GM20000 (cell line): ENCODE measurements around the gene SLC4A11.

Experiments
- DNase-seq: peaks from one replicate; pipeline ENCODE4 v3.0.0; 2012; ENCODE audit warnings: low spot score
- TF ChIP-seq, protein P1 (sequence below): IDR thresholded peaks from 2 replicates; pipeline ENCODE4 v1.5.1; 2012; ENCODE audit warnings: mild to moderate bottlenecking, control low read depth; ENCODE audit errors: extremely low read depth, missing control alignments

The SLC4A11 gene

DNA sequence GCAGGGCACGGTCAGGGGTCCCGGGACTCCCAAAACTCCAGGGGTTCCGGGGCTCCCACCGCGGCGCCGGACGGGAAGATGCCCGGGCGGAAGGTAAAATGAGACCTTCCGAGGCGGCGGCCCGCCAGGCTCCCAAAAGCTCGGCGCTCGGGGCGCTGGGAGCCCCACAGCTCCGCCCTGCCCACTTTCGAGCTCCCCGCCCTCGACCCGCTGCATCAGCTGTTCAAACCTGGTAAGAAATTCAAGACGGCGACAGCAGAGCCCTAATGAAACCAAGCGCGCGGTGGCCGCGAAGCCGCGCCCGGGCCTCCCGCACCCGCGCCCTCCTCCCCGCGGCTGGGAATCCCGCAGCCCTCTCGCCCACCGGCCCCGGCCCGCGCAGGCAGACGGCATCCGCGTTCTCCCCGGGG, 369 bp downstream of the SLC4A11 start:
- TF ChIP-seq, protein P1, sequence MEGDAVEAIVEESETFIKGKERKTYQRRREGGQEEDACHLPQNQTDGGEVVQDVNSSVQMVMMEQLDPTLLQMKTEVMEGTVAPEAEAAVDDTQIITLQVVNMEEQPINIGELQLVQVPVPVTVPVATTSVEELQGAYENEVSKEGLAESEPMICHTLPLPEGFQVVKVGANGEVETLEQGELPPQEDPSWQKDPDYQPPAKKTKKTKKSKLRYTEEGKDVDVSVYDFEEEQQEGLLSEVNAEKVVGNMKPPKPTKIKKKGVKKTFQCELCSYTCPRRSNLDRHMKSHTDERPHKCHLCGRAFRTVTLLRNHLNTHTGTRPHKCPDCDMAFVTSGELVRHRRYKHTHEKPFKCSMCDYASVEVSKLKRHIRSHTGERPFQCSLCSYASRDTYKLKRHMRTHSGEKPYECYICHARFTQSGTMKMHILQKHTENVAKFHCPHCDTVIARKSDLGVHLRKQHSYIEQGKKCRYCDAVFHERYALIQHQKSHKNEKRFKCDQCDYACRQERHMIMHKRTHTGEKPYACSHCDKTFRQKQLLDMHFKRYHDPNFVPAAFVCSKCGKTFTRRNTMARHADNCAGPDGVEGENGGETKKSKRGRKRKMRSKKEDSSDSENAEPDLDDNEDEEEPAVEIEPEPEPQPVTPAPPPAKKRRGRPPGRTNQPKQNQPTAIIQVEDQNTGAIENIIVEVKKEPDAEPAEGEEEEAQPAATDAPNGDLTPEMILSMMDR, result no peak
- peak; percentile 84 for DNase-seq

DNA sequence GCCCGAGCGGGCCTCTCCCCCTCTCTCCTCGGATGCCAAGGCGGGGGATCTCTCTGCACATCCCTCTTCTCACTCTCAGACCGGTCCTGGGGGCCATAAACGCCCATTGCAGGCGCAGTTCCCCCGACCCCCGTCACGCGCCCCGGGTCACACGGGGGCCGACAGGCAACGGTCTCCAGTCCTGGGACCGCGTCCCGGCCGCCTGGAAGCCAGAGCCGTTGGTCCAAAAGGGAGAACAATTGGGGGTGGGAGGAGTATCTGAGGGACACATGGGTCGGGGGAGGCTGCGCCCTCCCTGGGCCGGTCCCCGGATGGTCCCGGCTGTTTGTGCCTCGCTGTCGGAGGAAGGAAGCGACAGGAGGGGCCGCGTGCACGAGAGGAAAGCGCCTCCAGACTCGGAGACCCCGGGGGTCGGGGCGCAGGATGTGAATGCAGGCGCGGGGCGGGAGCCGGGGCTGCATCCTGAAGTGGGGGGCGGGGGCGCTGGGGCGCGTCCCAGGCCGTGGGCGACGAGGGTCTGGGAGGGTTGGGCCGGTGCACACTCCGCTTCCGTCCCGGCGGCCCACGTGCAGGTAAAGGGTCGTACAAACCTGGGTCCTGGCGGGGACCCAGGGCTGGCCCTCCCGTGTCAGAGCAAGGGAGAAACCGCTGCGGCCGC, 903 bp downstream of the SLC4A11 start:
- TF ChIP-seq, protein P1, result no peak
- no peak for DNase-seq

DNA sequence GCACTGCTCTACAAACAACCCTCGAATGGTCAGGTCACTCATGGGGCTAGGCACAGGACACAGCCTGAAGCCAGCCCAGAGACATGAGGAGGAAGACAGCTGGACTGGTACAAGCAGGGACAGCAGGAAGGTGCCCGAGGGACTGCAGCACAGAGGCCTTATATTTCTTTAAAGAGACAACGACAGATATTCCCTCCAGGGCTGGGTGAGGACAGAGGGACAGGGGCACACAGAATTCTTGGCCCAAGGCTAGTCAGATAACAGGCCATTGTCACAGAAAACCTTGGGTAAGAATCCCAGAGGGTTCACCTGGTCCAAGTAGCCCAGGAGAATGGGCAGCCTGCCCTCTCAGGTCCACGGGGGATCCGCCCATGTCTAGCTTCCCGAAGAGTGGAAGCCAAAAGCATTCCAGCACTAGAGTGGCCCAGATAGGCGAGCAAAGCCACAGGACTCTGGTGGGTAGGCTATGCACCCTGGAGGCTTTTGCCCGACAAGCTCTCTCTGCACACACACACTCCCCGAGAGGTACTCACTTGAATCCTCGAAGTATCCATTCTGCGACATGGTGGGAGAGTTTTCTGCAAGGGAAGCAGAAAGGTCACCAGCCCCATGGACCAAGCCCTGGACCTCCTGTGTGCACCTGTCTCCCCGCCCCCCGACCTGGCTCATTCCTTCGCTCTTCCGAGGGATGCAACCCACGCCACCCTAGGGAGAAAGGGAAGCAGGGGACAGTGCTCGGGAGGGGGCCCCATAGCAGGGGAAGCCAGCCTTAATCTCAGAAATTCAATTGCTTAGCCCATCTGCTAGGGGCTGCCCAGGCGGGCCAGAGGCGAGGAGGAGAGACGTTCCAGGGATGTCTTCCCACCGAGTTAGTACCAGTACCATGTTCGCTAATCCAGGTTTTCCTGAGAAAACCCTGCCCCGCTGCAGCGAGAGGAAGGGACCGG, 1.7 kb downstream of the SLC4A11 start:
- DNase-seq, result no peak
- TF ChIP-seq, protein P1, result no peak

DNA sequence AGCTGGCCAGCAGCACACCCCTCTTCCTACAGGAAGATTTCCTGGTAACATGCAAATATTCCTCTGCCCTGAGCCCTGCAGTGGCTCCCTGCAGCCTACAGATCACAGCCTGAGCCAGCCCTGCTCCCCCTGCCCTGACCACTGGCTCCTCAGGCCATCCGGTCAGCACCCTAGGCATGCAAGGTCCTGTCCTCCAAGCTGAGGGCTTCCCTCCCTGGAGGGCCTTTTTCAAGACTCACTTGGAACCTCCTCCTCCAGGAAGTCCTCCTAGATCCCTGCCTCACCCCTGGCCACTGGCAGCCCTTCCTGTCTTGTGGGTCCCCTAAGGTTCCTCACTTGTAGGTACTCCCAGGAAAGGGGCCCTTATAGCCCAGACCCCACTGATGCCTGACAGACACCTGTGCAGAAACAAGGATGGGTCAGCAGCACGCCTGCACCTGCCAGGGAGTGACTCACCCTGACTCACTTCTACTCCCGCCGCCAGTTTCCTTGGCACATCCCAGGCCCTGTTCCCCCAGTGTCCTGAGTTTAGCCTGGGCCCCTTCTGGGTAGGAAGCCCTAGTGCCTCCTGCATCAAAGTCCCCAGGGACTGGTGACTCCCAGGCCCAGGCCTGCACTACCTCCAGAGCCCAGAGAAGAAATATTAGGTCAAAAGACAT, 3.2 kb downstream of the SLC4A11 start:
- DNase-seq, result no peak
- TF ChIP-seq, protein P1, result no peak

DNA sequence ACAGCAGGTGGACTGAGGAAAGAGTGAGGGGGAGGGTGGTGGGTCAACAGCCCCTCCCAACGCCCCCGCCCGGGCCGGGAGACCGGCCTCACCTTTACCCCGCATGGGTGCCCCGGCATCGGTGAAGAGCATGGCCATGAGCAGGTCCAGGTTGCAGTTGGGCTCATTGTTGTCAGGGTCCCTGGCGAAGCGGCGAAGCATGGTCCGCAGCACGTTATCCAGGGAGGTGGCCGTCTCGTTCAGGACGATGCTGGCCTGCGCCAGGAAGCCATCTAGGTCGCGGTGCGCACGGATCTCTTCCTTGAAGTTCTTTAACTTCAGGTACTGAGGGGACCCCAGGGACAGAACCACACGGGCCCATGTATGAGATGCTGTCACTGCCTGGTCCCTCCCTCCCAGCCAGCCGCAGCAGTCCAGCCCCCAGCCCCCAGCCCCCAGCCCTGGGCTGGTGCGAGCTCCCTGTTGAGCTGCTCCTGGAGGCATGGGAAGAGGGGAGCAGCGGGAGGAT, 4.9 kb downstream of the SLC4A11 start:
- TF ChIP-seq, protein P1, result no peak
- DNase-seq, result no peak

DNA sequence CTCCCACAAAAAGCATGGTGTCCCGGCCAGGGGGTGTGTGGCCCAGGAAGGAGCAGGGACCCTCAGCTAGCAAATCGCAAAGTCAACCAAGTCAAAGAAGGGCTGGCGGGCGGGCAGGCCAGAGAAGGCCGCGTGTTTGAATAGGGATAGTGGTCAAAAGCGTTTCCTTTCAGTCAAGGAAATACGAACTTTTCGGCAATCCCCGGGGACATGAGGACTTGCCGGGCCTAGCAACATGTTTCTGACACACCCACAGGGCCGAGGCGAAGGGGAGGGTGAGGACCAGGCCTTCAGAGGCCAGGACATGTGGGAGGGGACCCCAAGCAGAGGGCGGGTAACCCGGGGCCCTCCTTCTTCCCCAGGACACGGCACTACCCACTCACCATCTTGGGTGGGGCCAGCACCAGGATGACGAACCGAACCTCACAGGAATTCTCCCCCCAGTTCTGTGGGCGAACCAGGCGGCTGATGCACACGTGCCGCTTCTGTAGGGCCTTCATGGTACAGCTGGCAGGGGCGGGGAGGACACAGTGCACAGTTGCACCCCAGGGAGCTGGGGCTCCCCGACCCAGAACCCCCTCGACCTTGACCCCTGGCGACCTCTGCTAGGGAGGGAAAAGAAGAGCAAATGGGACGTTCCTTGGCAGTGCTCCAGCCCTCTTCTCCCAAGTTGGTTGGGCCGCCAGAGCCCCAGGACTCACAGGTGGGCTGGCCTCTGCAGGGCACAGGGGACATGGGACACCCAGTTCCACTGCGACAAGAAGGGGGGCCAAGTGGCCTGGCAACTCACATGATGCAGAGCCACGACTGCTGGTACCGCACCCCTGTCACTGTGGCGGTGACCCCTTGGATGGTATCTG, 5.6 kb downstream of the SLC4A11 start:
- TF ChIP-seq, protein P1, result no peak

More for the DNA sequence above, 5.6 kb downstream of the SLC4A11 start:
- no peak for DNase-seq
